Measurements from ENCODE around the gene YIF1B.
"Not testable (repeated sequence)": the region's sequence is repeated elsewhere in the genome, so short reads cannot be mapped to it uniquely, and the experiment has no call there.

YIF1B gene, protein sequence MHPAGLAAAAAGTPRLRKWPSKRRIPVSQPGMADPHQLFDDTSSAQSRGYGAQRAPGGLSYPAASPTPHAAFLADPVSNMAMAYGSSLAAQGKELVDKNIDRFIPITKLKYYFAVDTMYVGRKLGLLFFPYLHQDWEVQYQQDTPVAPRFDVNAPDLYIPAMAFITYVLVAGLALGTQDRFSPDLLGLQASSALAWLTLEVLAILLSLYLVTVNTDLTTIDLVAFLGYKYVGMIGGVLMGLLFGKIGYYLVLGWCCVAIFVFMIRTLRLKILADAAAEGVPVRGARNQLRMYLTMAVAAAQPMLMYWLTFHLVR

DNA sequence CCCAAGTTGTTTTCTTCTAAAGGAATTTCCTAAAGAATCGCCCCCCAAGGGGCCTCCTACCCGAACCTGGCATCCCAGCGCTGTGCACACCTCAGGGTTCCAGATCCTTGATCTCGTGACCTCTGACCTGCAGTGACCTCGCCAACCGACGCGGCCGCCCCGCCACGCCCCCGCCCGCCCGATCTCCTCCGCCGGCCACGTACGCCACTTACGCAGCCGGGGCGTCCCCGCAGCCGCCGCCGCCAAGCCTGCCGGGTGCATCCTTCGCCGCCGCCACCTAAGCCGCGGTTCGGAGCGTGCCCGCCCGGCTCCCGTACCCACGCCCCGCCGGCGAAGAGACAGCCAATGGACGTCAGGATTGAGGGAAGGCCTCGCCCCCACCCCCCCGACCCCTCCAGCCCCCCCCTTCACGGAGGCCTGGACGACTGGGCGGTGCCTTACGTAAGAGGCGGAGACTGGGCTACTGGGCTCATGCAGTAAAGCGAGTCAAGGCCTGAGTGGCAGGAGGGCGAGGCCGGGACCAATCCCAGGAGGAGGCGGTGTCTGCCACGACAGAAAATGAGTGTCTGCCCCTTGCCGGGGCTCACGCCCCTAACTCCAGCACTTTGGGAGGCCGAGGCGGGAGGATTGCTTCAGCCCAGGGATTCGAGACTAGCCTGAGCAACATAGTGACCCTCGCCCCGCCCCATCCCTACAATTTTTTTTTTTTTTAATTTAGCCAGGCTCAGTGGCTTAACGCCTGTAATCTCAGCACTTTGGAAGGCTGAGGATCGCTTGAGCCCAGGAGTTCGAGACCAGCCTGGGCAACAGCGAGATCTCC is at the start of gene YIF1B:
TSS of gene YIF1B (minus strand) at position 291 of the 820 bp plus-strand sequence. CDS start at position 261, 30 bp downstream.
- TF ChIP-seq, protein P1, sequence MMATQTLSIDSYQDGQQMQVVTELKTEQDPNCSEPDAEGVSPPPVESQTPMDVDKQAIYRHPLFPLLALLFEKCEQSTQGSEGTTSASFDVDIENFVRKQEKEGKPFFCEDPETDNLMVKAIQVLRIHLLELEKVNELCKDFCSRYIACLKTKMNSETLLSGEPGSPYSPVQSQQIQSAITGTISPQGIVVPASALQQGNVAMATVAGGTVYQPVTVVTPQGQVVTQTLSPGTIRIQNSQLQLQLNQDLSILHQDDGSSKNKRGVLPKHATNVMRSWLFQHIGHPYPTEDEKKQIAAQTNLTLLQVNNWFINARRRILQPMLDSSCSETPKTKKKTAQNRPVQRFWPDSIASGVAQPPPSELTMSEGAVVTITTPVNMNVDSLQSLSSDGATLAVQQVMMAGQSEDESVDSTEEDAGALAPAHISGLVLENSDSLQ (IDR thresholded peaks at IDR 0.05), result peak; percentile 95
- 0 out of 2 replicates have a peak, but pooled peaks have one; percentile 26 for TF ChIP-seq L3MBTL2 (conservative IDR thresholded peaks at IDR 0.05)
- TF ChIP-seq TARDBP (IDR thresholded peaks at IDR 0.05), result no peak
- TF ChIP-seq ZNF384 (IDR thresholded peaks at IDR 0.05), result peak; percentile 92
- DNase-seq (ENCODE audit: extremely low spot score), result peak; percentile 97
- CTCF ChIA-PET, result no interaction called here
- POLR2A ChIA-PET, result no interaction called here

DNA sequence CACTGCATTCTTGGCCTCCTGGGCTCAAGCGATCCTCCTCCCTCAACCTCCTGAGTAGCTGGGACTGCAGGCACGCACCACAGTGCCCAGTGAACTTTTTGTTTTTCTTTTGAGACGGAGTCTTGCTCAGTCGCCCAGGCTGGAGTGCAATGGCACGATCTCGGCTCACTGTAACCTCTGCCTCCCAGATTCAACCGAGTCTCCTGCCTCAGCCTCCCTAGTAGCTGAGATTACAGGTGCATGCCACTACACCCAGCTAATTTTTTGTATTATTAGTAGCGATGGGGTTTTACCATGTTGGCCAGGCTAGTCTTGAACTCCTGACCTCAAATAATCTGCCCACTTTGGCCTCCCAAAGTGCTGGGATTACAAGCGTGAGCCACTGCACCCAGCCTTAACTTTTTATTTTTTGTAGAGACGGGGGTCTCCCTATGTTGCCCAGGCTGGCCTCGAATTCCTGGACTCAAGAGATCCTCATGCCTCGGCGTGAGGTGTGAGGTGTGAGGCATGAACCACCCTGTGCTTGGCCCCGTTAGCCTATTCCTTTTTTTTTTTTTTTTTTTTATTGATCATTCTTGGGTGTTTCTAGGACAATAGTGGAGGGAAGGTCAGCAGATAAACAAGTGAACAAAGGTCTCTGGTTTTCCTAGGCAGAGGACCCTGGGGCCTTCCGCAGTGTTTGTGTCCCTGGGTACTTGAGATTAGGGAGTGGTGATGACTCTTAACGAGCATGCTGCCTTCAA is 47.4 kb upstream of the YIF1B start:
- not testable (repeated sequence) for DNase-seq (ENCODE audit: extremely low spot score)
- POLR2A ChIA-PET, result interaction anchor here (1.3 to 4.4 kb wide), 2 partner anchors 11 kb away, joined by 3 to 31 read pairs; partner anchors contain the start of gene PSMD8
- CTCF ChIA-PET, result interaction anchor here (0.9 kb wide), 1 partner anchor 11 kb away, joined by 3 read pairs; the partner anchor contains the start of gene PSMD8

DNA sequence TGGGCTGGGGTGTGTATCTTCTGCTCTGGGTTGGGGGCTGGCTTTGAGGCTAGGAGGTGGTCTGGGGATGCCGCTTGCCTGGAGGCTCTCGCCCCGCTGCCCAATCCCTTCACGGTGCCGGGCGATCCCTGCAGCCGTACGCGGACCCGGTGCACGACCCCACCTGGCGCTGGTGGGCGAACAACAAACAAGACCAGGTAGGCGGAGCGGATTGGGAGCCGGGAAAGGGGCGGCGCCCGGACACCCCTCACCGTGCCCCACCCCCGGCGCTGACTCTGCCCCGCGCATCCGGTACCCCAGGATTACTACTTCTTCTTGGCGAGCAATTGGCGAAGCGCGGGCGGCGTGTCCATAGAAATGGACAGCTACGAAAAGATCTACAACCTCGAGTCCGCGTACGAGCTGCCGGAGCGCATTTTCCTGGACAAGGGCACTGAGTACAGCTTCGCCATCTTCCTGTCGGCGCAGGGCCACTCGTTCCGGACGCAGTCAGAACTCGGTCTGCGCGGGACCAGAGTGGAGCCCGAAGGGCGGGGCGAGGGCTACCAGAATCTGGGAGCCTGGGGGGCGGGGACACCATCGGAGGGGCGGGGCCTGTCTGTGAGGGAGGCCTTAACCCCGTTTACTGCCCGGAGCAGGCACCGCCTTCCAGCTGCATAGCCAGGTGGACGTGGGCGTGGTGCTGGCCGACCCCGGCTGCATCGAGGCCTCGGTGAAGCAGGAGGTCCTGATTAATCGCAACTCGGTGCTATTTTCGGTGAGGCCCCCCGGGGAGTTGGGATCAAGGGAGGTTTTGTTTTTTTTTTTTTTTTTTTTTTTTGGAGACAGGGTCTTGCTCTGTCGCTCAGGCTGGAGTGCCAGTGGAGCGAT is 46.6 kb upstream of the YIF1B start:
- DNase-seq (ENCODE audit: extremely low spot score), result peak; percentile 72
- CTCF ChIA-PET, result interaction anchor here (0.8 to 0.9 kb wide), 2 partner anchors 12 to 126 kb away, joined by 3 read pairs; partner anchors contain the start of gene PSMD8
- peak; percentile 44 for TF ChIP-seq L3MBTL2 (conservative IDR thresholded peaks at IDR 0.05)
- TF ChIP-seq FOXM1 (IDR thresholded peaks at IDR 0.05; ENCODE audit: borderline replicate concordance), result no peak
- peak; percentile 82 for TF ChIP-seq ZNF384 (IDR thresholded peaks at IDR 0.05)
- no peak for TF ChIP-seq HDGF (IDR thresholded peaks at IDR 0.05; ENCODE audit: borderline replicate concordance)
- no peak for TF ChIP-seq SP1 (IDR thresholded peaks at IDR 0.05)
- no peak for TF ChIP-seq ARNT (IDR thresholded peaks at IDR 0.05)
- no peak for TF ChIP-seq FOXA1 (IDR thresholded peaks at IDR 0.05)
- TF ChIP-seq LEF1 (IDR thresholded peaks at IDR 0.05; ENCODE audit: borderline replicate concordance), result no peak
- POLR2A ChIA-PET, result interaction anchor here (1.0 to 4.4 kb wide), 3 partner anchors 10 to 455 kb away, joined by 3 to 31 read pairs (median 3); partner anchors contain the start of genes PSMD8 and SIPA1L3

DNA sequence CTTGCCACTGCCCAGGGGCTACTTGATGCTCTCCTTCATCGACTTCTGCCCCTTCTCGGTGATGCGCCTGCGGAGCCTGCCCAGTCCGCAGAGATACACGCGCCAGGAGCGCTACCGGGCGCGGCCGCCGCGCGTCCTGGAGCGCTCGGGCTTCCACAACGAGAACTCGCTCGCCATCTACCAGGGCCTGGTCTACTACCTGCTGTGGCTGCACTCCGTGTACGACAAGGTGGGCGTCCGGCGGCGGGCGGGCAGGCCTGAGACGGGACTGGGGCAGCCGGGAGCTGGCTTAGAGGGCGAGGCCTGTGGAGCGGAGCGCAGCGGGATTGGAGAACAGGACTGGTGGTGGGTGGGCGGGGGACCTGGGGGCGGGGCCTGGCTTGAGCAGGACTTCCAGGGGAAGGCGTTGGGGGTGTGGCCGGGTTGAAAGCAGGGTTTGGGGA is 45.9 kb upstream of the YIF1B start:
- POLR2A ChIA-PET, result interaction anchor here (1.0 to 4.4 kb wide), 3 partner anchors 9 to 455 kb away, joined by 3 to 31 read pairs (median 3); partner anchors contain the start of genes PSMD8 and SIPA1L3
- TF ChIP-seq BHLHE40 (IDR thresholded peaks at IDR 0.05; ENCODE audit: borderline replicate concordance) (no peak), SUZ12 (IDR thresholded peaks at IDR 0.05) (no peak), NFRKB (IDR thresholded peaks at IDR 0.05) (no peak)
- CTCF ChIA-PET, result interaction anchor here (0.8 kb wide), 1 partner anchor 125 kb away, joined by 3 read pairs; no protein-coding TSS in a partner anchor
- DNase-seq (ENCODE audit: extremely low spot score), result peak; percentile 90

DNA sequence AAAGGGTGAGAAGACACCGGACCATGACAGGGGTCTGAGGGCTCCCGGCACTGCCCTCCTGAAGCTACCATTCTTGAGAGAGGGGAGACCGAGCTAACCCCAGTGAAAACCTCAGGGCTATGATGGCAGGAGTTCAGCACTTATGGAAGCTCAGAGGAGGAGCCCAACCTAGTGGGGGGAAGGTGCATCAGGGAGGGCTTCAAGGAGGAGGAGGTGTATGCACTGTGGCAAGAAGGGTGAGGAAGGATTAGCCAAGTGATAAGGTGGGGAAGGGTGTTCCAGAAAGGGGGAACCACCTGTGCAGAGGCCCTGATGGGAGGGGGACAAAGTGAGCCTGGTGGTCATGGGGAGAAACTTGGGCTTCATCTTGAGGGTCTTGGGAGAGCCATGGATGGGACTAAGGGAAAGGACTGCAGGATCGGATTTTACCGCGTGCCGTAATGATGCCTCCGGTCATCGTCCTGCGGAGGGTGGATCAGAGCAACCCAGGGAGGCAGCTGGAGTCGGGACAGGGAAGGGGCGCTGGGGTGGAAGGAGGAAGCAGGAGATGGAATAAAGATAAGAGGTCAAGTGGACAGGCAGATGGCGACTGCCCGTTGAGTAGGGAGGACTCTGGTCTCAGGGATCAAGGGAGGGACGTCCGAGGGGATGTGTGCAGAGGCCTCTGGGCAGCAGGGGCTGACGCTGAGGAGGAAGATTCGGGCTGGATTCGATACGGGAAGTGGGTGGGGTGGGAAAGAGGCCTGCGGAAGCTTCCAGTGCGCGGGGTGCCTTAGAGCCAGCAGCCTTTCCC is 45.3 kb upstream of the YIF1B start:
- POLR2A ChIA-PET, result interaction anchor here (1.0 to 4.4 kb wide), 2 partner anchors 13 to 454 kb away, joined by 3 to 31 read pairs; partner anchors contain the start of genes PSMD8 and SIPA1L3
- DNase-seq (ENCODE audit: extremely low spot score), result no peak
- CTCF ChIA-PET, result no interaction called here
- TF ChIP-seq, protein P1 (IDR thresholded peaks at IDR 0.05), result no peak
- TF ChIP-seq L3MBTL2 (conservative IDR thresholded peaks at IDR 0.05), result no peak
- TF ChIP-seq BHLHE40 (IDR thresholded peaks at IDR 0.05; ENCODE audit: borderline replicate concordance), result no peak
- TF ChIP-seq HDGF (IDR thresholded peaks at IDR 0.05; ENCODE audit: borderline replicate concordance), result no peak
- no peak for TF ChIP-seq ZNF384 (IDR thresholded peaks at IDR 0.05)
- no peak for TF ChIP-seq TARDBP (IDR thresholded peaks at IDR 0.05)
- no peak for TF ChIP-seq ARNT (IDR thresholded peaks at IDR 0.05)
- TF ChIP-seq SP1 (IDR thresholded peaks at IDR 0.05), result no peak
- TF ChIP-seq LEF1 (IDR thresholded peaks at IDR 0.05; ENCODE audit: borderline replicate concordance), result no peak
- TF ChIP-seq CTBP1 (IDR thresholded peaks at IDR 0.05; ENCODE audit: borderline replicate concordance), result no peak
- TF ChIP-seq SUZ12 (IDR thresholded peaks at IDR 0.05), result no peak
- TF ChIP-seq FOXK2 (IDR thresholded peaks at IDR 0.05), result no peak

Measured in HEK293T (cell line).